Activated CD8-positive, alpha-beta memory T cell treated with anti-CD3 and anti-CD28 coated beads for 24 hours (primary cell): Measurements from ENCODE around the gene SNED1.
"Not testable (repeated sequence)": the region's sequence is repeated elsewhere in the genome, so short reads cannot be mapped to it uniquely, and the experiment has no call there.

ENCODE experiments used
- DNase-seq: peaks from one replicate; pipeline ENCODE4 v3.0.0-alpha.2; 2020

The SNED1 gene

DNA sequence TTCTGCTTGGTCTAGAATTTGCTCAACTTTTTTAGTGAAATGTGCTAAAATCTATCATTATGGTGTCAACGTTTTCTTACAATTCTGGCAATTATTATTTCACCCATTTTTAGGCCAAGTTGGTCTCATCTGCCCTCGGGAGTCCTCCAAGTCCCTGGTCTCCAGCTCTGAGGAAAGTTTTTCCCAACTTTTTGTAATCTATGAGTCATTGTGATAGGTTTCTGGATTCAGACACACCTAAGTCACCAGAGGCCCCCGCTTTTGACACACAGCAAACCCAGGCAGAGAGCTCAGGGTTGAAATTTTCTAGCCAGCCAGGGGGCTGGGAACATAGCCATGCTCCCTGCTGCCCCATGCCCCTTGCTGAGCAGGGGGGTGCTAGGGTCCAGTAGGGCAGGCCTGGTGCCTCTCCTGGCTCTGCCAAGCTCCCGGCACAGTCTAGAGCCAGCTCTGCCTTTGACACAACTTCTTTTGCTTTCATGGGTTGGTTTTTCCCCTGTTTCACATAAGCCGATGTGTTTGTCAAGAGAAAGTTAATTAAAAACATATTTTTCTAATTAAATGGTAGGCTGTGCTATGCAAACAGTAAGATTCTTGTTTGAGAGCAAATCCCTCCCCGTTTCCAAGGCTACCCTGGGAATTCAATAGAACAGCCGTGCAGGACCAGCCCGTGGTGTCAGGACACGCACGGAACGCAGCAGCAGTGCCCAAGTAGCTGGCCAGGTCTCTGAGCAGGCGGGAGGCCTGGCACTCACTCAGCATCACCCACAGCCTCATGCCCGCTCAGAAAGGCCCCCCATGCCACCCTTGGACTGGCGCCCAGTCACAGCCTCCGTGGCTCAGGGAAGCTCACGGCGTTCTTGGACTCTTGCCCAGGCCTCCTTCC lies 25.5 kb upstream of the SNED1 start:
- no peak for DNase-seq

DNA sequence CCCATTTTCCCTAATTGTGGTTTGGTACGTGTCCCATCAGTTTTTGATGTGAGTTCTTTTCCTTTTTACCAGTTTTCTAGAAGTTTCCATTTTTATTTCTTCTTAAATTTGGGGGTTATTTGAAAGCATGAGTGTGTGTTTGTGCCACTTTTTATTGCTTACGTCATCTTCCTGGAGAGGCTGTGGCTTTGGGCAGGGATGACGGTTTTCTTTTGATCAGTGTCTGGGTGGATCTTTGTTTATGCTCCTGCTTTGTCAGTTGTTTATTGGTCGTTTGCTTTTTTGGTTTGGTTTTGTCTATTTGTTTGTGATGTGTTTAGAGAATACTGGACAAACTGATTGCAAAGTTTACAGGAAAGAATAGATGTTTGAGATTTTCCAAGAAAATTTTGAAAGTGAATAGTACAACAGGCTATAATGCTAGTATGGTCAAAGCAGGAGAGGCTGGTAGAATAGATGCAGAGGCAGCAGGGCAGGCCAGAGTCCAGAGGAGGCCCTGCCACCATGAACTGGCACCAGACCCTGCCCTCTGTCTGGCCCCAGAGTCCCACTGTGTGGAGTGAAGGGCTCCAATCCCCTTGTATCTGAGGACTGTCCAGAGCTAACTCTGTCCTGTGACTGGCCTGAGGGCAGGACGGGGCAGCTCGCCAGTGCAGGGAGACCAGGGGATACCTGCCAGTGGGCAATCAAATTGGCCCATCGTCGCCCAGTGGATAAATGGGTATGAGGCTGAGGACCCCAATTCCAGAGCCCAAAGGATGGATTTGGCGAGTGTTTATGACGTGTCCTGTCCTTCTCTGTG lies 23.4 kb upstream of the SNED1 start:
- no peak for DNase-seq

DNA sequence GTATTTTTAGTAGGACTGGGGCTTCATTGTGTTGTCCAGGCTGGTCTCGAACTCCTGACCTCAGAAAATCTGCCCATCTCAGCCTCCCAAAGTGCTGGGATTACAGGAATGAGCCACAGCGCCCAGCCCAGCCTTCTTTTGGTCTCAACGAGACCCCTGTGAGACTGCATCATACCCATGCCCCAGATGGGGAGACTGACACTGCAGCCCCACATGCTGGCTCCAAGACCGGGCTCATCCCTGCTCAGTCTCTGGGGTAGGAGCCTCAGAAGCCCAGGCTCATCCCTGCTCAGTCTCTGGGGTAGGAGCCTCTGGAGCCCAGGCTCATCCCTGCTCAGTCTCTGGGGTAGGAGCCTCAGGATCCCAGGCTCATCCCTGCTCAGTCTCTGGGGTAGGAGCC lies 22.5 kb upstream of the SNED1 start:
- not testable (repeated sequence) for DNase-seq

DNA sequence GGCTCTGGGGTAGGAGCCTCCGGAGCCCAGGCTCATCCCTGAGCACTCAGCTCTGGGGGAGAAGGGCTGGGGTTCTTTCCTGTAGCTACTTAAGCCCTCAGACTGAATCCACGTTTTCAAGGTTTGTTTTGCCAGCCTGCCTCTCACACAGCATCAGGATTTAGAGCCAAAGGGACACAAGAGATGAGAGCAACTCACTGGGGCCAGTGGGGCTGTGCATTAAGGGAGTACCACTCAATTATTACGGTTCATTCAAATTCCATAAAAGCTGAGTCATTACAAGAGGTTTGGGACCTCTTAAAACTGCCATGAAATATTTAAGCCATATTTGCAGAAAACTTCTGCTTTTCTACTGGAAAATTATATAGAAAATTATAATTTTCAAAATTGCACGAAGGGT lies 17.1 kb upstream of the SNED1 start:
- DNase-seq: no peak

DNA sequence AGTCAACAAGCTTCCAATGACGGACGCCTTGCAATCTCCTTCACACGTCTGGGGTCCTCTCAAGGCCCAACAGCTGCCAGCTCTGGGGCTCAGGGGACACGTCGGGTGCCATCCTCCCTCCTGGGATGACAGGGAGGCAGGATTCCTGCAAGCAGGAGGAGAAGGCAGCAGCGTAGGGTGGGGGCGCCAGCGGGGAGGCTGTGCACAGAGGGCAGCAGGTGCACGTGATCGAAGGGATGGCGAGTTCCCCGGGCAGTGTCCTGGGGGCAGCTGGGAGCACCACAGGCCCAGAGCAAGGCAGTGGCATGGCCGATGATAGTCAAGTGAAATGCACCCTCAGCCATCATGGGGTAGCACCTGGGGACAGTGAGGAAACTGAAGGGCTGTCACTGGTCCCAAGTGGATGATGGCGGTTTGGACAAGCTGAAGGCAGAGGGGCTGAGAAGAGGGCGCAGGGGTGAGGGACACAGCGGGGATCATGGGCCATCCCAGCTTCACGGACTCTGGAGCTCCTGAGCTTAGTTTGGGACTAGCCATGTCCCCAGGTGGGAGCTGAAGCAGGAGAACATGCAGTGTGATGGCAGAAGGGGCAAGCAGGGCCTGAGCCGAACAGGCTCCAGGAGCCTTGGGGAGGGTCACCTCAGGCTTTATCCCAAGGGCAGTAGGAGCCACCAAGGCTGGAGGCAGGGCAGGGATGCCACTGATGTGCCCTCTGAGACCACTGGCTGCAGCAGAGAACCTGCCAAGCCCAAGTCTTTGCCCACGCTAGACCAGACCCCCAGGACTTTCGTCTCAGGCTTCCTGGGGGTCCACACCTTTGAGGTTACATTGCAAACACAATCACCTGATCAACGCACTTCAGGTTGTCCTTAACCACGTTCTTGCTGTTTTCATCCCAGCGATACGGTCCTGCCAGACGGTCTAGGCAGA lies 16.3 kb upstream of the SNED1 start:
- no peak for DNase-seq

DNA sequence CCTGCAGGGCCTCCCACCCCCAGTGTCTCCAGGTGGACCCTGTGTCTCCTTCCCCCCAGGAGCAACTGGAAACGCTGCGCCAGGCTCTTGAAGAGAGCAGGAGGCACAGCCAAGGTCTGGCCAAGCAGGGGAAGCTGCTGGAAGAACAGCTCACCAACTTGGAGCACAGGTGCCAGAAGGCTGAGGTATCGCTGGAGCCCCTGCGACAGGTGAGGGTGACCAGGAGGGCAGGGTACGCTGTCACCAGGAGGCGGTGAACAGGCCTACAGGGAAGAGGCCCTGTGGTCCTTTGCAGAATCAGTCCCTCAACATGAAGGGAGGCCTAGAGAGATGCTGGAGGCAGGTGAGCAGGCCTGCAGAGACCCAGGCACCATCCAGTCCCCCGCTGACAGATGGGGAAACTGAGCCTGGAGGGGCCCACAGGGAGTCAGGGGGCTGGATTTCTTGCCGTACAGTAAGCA lies 15.6 kb upstream of the SNED1 start:
- no peak for DNase-seq

DNA sequence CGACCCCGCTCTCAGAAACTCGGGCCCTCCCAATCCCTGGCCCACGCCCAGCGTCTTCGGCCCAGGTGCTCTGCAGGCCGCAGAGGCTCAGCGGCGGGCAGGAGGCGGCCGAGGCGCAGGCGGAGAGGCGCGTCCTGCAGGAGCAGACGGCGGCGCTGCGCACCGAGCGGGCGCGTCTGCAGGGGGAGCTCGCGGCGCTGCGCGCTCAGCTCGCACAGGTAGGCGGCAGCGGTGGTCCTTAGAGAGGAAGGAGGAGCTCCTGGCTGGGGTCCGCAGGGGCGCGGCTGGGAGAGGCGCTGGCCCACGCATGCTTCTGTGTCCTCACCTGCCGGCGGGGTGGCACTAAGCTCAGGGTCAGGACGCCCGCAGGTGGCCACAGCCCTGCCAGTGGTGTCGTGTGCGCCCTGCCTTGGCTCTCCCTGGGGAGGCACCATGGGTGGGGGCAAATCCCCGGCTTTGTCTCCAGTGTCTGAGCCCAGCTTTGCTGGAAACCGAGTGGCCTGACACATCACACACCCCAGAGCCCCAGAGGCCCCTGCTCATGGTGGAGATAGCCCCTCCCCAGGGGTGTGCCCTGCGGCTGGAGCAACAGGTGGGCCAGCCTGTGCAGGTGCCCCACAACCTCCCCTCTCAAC lies 14.9 kb upstream of the SNED1 start:
- peak; percentile 78 for DNase-seq

DNA sequence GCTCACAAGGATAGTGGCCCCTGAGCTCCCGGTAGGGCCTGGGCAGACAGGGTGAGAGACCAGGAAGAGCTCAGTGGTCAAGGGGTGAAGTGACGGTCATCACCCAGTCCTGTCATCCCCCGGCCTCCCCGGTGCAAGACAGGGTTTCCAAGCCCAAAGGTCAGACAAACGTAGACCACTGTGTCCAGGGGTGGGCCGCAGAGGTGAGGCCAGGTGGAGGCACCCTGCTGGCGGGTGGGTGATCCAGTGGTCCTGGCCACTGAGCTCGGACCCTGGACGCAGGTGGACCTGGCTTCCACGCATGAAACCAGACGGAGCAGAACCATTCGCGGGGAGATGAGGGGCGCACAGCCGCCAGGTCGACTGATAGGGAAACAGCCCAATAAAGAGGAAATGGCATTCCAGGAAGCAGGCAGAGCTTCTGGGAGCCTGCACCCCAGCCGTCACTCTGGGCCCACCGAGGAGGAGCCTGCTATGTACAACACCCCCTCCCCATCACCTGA lies 14.4 kb upstream of the SNED1 start:
- no peak for DNase-seq

DNA sequence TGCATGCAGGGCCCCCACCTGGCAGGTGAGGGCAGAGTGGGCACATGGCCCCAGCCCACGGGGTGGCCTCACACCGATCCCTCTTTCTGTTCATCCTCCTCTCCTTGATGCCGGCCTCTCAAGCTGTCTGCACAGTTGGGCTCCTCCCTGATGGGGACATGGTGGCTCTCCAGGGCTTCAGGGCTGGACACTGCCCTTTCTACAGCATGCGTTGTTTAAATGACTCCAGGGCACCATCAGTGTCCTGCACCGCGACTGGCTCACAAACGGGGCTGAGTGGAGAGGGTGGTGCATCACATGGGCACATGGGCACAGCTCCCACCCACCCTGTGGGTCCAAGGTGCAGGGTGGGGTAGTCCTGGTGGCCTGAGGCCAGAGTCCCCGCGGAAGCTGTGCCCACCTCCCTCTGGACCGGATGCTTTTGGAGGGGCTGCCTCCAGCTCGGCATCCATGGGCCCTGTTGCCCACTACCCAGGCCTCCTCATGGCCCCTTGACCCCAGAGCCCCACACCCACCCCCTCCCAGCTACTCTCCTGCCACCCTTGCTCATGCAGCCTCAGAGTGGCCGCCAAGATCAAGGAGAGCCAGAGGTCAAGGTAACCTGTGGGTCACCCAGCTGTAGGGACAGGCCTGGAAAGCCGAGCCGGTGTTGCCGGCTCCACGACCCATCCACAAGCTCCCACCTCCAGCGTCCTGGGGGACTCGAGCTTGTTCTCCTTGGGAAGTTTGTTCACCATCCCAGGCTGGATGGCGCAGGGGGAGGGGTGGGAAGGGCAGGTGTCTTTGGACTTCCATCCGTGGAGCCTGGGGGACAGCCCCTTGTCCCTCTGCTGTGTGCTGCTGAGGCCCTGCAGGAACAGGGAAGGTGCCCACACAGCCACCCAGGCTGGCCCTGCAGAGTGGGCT lies 12.3 kb upstream of the SNED1 start:
- no peak for DNase-seq

DNA sequence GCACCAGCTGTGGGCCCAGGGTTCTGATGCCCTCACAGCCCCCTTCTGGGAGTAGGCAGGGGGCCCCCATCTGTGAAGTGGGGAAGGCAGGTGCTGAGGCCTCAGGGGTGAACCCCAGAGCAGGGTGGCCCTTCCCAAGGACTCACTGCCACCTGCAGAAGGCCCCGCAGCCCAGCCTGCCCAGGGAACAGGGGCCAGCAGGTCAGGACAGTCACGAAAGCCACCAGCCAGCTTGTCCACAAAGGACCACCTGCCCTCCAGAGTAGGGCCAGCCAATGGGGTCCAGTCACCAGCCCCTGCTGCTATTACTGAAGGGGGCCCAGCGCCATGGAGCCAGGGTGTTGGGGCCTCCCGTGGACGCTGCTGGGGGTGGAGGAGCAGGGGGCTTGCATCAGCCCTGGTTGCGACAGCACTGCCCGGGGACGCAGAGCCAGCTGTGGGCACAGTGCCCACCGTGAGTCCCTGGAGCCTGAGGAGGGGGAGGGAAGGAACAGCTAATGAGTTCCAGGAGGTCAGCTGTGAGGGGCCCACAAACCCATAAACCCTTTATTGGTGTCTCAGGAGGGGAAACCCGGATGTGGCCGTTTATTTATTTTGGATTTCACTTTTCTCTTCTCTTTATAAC lies 11.5 kb upstream of the SNED1 start:
- DNase-seq: no peak

DNA sequence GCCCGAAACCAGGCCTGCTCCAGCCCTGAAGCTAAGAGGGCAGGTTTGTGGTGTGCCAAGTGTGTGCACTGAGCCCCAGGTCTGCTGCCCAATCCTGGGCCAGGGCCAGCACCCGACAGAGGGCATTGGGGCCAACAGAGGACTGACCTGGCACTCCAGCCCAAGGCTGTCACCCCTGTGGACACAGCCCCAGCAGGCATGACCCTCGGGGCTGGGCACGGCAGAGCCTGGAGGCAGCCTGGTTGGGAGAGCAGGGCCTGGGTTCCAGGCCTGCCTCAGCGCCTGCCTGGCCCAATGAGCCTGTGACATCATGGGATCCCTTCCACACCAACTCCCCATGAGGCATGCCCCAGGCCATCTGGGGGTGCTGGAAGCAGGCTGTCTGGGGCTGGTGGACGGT lies 10.8 kb upstream of the SNED1 start:
- no peak for DNase-seq

DNA sequence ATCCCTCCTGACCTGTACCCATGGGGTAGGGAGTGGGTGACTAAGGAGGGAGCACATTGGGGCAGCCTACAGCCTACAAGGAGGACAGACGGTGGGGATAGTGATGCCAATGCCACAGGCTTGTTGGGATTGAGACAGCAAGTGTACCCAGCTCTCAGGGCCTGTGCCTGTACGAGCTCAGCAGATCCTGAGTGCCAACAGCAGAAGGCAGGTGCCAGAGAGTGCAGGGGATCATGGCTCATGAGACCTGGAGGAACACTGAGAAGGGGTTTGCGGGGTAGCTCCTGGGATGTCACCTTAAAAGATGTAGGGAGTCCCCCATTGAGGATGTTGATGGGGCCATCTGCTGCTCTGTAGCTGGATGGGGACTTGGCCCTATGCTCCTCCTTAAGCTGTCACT lies 10.3 kb upstream of the SNED1 start:
- no peak for DNase-seq

DNA sequence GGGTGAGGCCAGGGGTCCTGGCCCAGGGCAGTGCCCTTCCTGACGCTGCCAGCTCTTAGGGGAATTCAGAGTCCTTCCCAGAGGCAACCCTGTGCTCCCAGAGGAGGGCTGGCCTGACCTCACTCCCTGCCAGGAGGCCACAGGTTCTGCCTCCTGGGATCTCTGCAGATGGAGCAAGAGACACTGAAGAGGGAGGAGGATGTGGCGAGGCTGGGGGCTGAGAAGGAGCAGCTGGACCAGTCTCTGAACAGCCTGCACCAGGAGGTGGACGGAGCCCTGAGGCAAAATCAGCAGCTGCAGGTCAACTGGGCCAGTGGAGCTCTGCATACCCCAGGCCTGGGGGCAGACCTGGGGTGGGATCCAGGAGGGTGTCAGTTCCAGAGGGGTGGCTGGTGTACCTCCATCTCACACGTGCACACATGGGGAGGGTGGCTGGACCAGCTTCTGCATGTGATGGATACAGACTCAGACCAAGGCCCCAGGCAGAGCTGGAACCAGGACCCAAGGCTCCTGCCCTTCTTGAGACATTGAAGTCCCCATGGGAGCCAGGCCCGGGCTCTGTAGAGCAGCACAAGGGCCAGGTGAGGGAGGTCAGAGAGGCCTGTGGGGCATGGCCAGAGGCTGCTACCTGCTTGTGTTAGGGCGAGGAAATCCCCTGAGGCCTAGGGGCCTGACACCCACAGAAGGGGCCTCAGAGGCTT lies 9.7 kb upstream of the SNED1 start:
- DNase-seq: no peak

DNA sequence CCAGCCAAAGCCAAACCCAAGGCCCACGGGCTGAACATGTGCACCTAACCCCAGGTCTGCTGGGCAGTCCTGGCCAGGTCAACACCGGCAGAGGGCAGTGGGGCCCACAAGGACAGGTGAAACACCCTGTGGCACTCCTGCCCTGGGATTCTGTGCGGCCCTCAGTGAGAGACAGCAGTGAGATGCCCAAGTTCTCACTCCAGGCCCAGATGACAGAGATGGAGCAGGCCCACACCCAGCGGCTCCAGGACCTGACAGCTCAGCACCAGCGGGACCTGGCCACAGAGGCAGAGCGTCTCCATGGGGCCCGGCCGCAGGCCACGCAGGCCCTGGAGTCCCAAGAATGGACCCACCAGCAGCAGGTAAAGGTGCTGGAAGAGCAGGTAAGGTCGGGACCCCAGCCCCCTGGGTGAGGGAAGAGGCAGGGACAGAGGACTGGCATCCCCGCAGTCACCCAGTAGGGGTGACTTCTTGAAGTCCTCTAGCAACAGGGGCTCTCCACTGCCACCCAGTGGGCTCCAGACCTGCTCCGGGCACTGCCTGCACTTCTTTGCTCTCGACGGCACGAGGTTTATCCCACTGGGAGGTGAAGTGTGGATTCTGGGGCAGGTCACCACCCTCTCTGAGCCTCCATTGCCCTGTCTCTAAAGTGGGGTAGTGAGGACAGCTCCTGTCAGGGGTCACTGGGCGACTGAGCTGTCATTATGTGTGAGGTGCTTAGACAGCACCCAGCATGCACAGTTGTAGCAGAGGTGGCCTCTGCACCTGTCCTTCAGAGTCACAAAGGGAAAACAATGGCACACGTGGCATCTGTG lies 8.8 kb upstream of the SNED1 start:
- DNase-seq: no peak

DNA sequence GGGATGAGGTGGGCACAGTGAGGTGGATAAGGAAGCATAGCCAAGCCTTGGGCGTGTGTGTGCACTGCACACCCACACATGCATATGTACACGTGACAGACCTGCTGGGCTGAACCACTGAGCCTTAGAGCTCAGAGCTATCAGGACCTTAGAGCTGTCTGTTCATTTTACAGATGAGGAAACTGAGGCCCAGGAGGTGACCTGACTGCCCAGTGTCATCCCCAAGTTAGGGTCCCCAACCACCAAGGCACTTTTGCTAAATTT lies 8.2 kb upstream of the SNED1 start:
- DNase-seq: no peak

DNA sequence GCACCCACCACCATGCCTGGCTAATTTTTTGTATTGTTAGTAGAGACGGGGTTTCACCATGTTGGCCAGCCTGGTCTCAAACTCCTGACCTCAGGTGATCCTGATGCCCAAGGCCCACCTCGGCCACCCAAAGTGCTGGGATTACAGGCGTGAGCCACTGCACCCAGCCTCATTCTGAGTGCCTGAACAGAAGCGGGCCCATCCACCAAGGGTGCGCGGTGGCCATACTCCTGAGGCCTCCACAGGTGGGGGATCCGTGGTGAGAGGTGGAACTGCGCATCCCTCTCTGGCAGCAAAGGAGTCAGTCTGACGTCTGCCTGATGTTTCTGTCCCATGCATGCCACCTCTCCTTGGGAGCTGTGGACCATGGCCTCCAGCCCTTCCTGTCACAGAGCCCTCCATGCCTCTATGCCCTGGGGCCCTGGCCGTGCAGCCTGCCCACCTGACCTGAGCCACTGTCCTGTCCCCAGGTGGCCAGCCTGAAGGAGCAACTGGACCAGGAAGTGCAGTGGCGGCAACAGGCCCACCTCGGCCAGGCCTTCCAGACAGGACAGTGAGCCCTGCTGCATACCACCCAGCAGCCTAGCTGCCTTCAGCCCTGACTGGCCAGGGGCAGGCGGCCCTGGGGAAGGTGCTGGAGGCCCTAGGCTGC lies 7.6 kb upstream of the SNED1 start:
- no peak for DNase-seq

DNA sequence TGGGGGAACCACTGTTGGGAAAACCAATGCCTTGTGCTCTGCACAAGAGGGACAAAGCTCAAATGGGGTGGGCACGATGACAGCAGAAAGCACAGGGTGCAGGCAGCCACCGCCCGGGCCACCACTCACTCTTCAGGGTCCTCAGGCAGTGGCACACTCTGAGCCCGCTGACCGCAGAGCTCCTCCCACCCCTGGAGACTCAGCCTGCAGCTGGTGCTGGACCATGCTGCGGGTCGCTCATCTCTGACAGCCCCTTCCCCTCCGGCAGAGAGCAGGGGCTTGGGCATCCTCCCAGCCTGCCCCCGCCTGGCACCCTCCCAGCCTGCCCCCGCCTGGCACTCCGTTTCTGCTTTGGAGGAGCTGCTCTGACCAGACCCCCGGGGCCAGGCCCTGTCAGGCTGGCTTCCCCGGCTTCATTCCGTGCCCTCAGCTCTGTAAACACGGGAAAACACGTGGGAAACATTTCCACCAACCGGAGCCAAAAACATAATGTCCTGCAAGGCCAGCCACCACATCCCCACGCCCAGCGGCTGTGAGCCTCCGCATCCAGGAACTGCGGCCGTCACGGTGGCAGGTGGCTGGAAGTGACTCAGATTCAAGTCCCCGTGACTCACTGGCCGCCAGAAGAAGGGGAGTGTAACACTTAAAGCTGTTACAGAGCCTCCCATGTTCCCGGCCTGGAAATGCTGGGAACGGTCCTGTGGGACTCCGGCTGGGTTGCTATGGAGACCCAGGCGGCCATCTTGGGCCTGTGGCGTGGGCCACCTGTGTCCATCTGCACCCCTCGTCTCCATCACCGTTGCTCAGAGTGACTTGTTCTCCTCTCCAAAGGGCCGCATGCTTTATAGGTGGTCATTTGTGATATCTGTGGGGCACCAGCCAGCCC lies 6.8 kb upstream of the SNED1 start:
- DNase-seq: no peak
